Esophagus muscularis mucosa (tissue), 4 donors: ENCODE data around the gene CNIH2. TPM values are rescaled to one million over a fixed set of nuclear protein-coding genes. Genes with fewer than 3 reads are reported as not detected.
A peak's percentile ranks its signal among the peaks of the same experiment; 100 is the strongest.

ENCODE experiments used
- DNase-seq: peaks from one replicate; pipeline ENCODE4 v3.0.0-alpha.2; 2017; ENCODE audit errors: extremely low spot score
- H3K27ac ChIP-seq, 4 donors: fragments of 200-600 bp; sonication (generic); replicated peaks in 1 of 4; 1 replicate in 3 of 4; 2 replicates in 1 of 4; pipeline ENCODE4 v1.5.1; 2016 to 2019; ENCODE audit warnings: mild to moderate bottlenecking in 1 of 4
- H3K27me3 ChIP-seq, 4 donors: fragments of 200-600 bp; sonication (generic); one replicate each; pipeline versions ENCODE4 v1.5.1 to v1.6.0; 2016 to 2019
- H3K36me3 ChIP-seq, 4 donors: fragments of 200-600 bp; sonication (generic); one replicate each; pipeline ENCODE4 v1.5.1; 2016 to 2019
- H3K4me1 ChIP-seq, 4 donors: fragments of 200-600 bp; sonication (generic); one replicate each; pipeline ENCODE4 v1.5.1; 2016 to 2019
- H3K4me3 ChIP-seq, 4 donors: fragments of 200-600 bp; sonication (generic); 1 replicate in 2 of 4; 2 replicates in 2 of 4; pipeline ENCODE4 v1.5.1; 2016 to 2019; ENCODE audit warnings: mild to moderate bottlenecking in 4 of 4, moderate library complexity in 1 of 4
- H3K9me3 ChIP-seq, 4 donors: fragments of 200-600 bp; sonication (generic); 1 replicate in 3 of 4; 2 replicates in 1 of 4; pipeline ENCODE4 v1.5.1; 2016 to 2019
- EP300 ChIP-seq: sonication (generic); formaldehyde crosslinking; IDR thresholded peaks from one replicate; pipeline ENCODE4 v1.6.1; 2017; ENCODE audit warnings: antibody characterized with exemption
- POLR2A ChIP-seq: fragments of 450-650 bp; IDR thresholded peaks from one replicate; pipeline ENCODE4 v1.6.1; 2017; ENCODE audit warnings: antibody characterized with exemption, moderate library complexity, mild to moderate bottlenecking, low read depth
- POLR2AphosphoS5 ChIP-seq, 2 donors: sonication (generic); formaldehyde crosslinking; IDR thresholded peaks; one replicate each; pipeline ENCODE4 v1.6.1; 2017; ENCODE audit warnings: antibody characterized with exemption in 2 of 2
- WGBS: methylation state at CpG from one replicate; pipeline ENCODE4 v1.1.5; 2018; 5-methylcytosine and 5-hydroxymethylcytosine counted together
- intact Hi-C: fragments of 100-400 bp; cut with DNase I; formaldehyde crosslinking; loops from one replicate; pipeline ENCODE4 v1.15.1; 2023
- total RNA-seq, 4 donors: library from RNA; depleted of rRNA; stranded (reverse); fragments of >200 nt; gene quantifications; one replicate each; pipeline versions ENCODE4 v1.1.0 to v1.2.1, GENCODE V29; 2016
- TF ChIP-seq, protein P1 (sequence below), 3 experiments: fragments of 200-600 bp in 2 of 3; fragments of 450-650 bp in 1 of 3; sonication (generic) in 2 of 3; IDR thresholded peaks; one replicate each; pipeline ENCODE4 v1.5.1; 2017 to 2019; ENCODE audit warnings: antibody characterized with exemption in 3 of 3, mild to moderate bottlenecking in 2 of 3, moderate library complexity in 1 of 3

The CNIH2 gene
- under 1 TPM in 1 of 4 donors, not detected in 3; 0.40 TPM for total RNA-seq

DNA sequence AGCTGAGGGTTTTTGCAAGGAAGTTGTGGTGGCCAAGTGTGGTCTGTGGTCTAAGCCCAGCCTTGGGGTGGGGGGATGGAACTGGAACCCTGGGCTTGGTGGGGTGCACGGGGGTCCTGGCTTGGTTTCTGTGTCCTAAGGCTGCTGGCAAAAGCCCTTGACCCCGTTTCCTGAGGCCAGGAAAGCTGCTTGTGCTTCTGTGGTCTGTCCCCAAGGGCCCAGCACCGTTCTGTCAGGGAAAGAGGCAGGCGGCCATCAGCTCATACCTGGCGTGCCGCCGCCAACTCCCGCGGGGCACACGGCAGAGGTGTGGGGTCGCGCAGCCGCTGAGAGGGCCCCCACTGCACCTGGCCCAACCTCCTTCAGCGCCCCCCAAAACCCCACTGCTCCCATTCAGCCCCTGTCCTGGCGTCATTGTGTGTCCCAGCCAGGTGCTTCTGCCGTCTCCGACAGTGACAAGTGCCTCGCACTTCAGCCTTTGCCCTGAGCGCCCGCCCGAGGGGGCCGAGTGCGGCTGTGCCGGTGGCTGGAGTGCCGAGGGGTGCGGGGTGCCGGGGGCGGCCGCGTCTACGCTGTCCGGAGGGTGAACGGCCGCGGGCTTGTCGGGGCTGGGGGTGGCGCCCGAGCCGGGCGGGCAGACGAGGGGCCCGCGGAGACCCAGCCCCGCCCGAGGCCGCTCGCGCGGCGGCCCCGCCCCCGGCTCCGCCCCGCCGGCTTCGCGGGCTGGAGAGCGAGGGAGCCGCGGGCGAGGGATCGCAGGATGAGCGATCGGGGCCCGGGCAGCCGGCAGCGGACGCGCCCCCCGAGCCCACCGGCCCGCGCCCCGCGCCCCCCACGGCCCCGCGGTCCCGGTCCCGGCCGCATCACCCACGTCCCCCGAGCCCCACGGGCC lies at the start of gene CNIH2:
Gene CNIH2 (plus strand): TSS at position 705 of the 892 bp plus-strand sequence. CDS start 282 bp downstream, outside the sequence.
- 28% methylated on average over 2 of the region's 84 CpGs for WGBS
- H3K36me3 ChIP-seq: peaks cover 23 to 43% (median 42%) of the 10 kb centered on the region in 4 donors
- no peaks in the 10 kb centered on the region for H3K9me3 ChIP-seq
- no peak for DNase-seq
- H3K27me3 ChIP-seq: no peaks in the 10 kb centered on the region
- H3K4me3 ChIP-seq: peak within 1 kb of the TSS; percentile 44 to 56 (median 50)
- peaks cover 15 to 31% (median 25%) of the 10 kb centered on the region in 4 donors for H3K4me1 ChIP-seq
- intact Hi-C loops: no loop called here
- peak within 1 kb of the TSS; percentile 58 to 76 (median 70) for H3K27ac ChIP-seq
- TF ChIP-seq EP300 (no peak), POLR2A (no peak), POLR2AphosphoS5 (IDR thresholded peaks at IDR 0.05) (peak in 1 of 2 donors; percentile 20)
- TF ChIP-seq, protein P1, sequence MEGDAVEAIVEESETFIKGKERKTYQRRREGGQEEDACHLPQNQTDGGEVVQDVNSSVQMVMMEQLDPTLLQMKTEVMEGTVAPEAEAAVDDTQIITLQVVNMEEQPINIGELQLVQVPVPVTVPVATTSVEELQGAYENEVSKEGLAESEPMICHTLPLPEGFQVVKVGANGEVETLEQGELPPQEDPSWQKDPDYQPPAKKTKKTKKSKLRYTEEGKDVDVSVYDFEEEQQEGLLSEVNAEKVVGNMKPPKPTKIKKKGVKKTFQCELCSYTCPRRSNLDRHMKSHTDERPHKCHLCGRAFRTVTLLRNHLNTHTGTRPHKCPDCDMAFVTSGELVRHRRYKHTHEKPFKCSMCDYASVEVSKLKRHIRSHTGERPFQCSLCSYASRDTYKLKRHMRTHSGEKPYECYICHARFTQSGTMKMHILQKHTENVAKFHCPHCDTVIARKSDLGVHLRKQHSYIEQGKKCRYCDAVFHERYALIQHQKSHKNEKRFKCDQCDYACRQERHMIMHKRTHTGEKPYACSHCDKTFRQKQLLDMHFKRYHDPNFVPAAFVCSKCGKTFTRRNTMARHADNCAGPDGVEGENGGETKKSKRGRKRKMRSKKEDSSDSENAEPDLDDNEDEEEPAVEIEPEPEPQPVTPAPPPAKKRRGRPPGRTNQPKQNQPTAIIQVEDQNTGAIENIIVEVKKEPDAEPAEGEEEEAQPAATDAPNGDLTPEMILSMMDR (IDR thresholded peaks at IDR 0.05): no peak

DNA sequence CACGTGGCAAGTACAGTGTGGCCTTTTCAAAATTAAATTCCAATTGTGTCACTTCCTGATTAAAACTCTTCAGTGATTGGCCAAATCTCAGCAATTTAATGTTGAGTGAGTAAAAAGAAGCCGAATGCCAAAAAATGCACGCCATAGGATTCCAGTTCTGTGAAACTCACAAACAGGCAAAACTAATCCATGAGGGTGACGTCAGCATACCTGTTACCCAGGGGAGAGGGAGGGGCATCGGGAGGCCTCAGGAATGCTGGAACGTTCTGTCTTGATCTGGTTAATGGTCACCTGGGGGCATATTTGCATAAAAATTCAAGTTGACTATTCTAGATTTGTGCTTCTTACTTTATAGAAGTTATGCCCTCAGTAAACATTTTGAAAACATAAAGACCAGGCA lies 49.5 kb upstream of the CNIH2 start:
- no peak for DNase-seq
- no peak for TF ChIP-seq POLR2AphosphoS5 (IDR thresholded peaks at IDR 0.05)
- TF ChIP-seq EP300: no peak
- no peak for TF ChIP-seq POLR2A
- TF ChIP-seq, protein P1 (IDR thresholded peaks at IDR 0.05): no peak
- Histone ChIP-seq H3K9me3 (no peaks in the 10 kb centered on the region), H3K27me3 (no peaks in the 10 kb centered on the region), H3K27ac (no peak overlapping the region), H3K4me1 (no peaks in the 10 kb centered on the region), H3K4me3 (no peak overlapping the region), H3K36me3 (peaks cover 30 to 72% (median 63%) of the 10 kb centered on the region in 4 donors)
- WGBS: 87% methylated on average over 6 of the region's 6 CpGs
- intact Hi-C loops: no loop called here

DNA sequence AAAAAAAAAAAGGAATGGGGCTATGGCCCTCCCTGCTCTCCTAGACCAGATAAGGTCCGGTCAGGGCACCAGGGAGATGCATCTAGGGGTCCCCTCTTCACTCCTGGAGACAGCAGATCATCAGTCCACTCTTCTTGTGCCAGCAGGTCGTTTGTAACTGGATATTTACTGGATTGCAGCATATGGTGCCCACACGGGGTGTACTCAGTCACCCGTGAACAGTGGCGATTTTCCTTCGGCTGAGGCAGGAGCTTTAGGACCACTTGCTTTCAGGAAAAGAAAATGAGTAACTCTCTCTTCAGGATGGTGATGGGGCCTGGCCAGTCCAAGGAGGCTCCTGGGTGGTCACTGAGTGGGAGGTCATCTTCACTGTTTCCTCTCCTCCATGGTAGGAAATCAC lies 47.8 kb upstream of the CNIH2 start:
- TF ChIP-seq EP300 (no peak), POLR2AphosphoS5 (IDR thresholded peaks at IDR 0.05) (no peak)
- TF ChIP-seq, protein P1 (IDR thresholded peaks at IDR 0.05): no peak
- Histone ChIP-seq H3K27me3 (no peaks in the 10 kb centered on the region), H3K4me3 (no peak overlapping the region), H3K36me3 (peaks cover 40 to 78% (median 70%) of the 10 kb centered on the region in 4 donors), H3K27ac (no peak overlapping the region), H3K9me3 (no peaks in the 10 kb centered on the region), H3K4me1 (no peaks in the 10 kb centered on the region)
- intact Hi-C loops: no loop called here
- no peak for DNase-seq
- 86% methylated on average over 6 of the region's 6 CpGs for WGBS

DNA sequence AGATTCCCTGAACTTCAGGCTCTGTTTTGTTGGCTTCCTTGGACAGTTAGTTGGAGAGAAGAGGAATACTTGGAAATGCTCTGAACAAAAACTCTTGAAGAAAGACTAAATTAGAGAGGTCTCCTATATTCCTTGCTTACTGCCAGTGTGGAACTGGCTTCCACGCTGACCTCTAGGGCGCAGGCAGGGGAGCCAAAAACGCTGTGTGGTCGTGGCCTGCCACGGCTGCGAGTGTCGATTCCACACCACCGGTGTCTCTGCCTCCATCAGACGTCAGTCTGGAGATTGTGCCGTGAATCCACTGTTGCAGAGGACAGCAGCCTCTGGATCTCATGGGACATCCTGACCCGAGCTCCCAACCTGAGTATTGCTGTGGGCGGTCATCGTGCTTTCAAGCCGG lies 47.0 kb upstream of the CNIH2 start:
- Histone ChIP-seq H3K9me3 (no peaks in the 10 kb centered on the region), H3K27me3 (no peaks in the 10 kb centered on the region), H3K4me3 (no peak overlapping the region), H3K36me3 (peaks cover 40 to 83% (median 78%) of the 10 kb centered on the region in 4 donors), H3K4me1 (no peaks in the 10 kb centered on the region), H3K27ac (no peak overlapping the region)
- TF ChIP-seq, protein P1 (IDR thresholded peaks at IDR 0.05): no peak
- TF ChIP-seq EP300 (no peak), POLR2A (no peak), POLR2AphosphoS5 (IDR thresholded peaks at IDR 0.05) (no peak)
- intact Hi-C loops: no loop called here
- 93% methylated on average over 14 of the region's 14 CpGs for WGBS
- no peak for DNase-seq
